HCT116 (cell line): Measurements from ENCODE around the gene TBC1D16. TPM values are rescaled to one million over a fixed set of nuclear protein-coding genes. Genes with fewer than 3 reads are reported as not detected.

Experiments used
- ATAC-seq: fragments of 200-7000 bp; cut with Tn5 transposase; 2 replicates; pipeline ENCODE4 v1.9.1; 2020; ENCODE audit warnings: mild to moderate bottlenecking, moderate library complexity
- BruUV-seq: library from RNA; stranded (reverse); fragments of 400-500 nt; replicated peaks from 2 replicates; lab custom pipeline; 2021; lab: Mats Ljungman, UMichigan
- CTCF ChIA-PET: fragments of 300-600 bp; sonication (Branson Sonifier 250); formaldehyde crosslinking; loops from one replicate; lab custom pipeline; 2021; ENCODE audit warnings: antibody characterized with exemption; lab: Charles Lee
- POLR2A ChIA-PET: fragments of 300-600, 350-600 bp; sonication (Branson Sonifier 250); formaldehyde crosslinking; loops from one replicate; lab custom pipeline; 2021; ENCODE audit warnings: antibody characterized with exemption; lab: Charles Lee
- RAD21 ChIA-PET, 2 experiments: fragments of 300-600 bp; sonication (Branson Sonifier 250); formaldehyde crosslinking; loops; one replicate each; lab custom pipeline; 2023; ENCODE audit warnings: low total read pairs in 2 of 2; ENCODE audit not compliant: uncharacterized antibody in 2 of 2, unreplicated experiment in 2 of 2, low non-redundant PET in 1 of 2; lab: Charles Lee
- DNase-seq: peaks from one replicate; pipeline ENCODE4 v3.0.0-alpha.2; 2010; ENCODE audit warnings: low read depth, low spot score
- H2AFZ ChIP-seq: fragments of 200-600 bp; shearing (Covaris generic), sonication (generic); 2 replicates; pipeline ENCODE4 v1.6.1; 2017; ENCODE audit warnings: low read depth, mixed run types, mixed read lengths, antibody characterized with exemption, low read length; ENCODE audit not compliant: poor library complexity, severe bottlenecking
- H3K27ac ChIP-seq: 2 replicates; pipeline ENCODE4 v1.5.1; 2012; ENCODE audit warnings: low read depth, low read length
- H3K27me3 ChIP-seq: fragments of 200-600 bp; sonication (generic); 2 replicates; pipeline ENCODE4 v1.6.1; 2016; ENCODE audit warnings: mixed run types, low read length, mixed read lengths; ENCODE audit not compliant: insufficient read depth
- H3K36me3 ChIP-seq, 2 experiments: fragments of 200-500 bp in 1 of 2; fragments of 200-600 bp in 1 of 2; sonication (Bioruptor generic) in 1 of 2; sonication (generic) in 1 of 2; 2 replicates each; pipeline versions ENCODE4 v1.5.1 to v1.6.1; 2014 to 2016; ENCODE audit warnings: low read length in 2 of 2, inconsistent platforms in 1 of 2, mixed read lengths in 1 of 2, mixed run types in 1 of 2; ENCODE audit not compliant: insufficient read depth in 2 of 2, control insufficient read depth in 1 of 2
- H3K4me1 ChIP-seq, 2 experiments: fragments of 200-600 bp in 1 of 2; sonication (generic) in 1 of 2; 2 replicates each; pipeline versions ENCODE4 v1.5.1 to v1.6.1; 2012 to 2017; ENCODE audit warnings: low read length in 2 of 2, inconsistent platforms in 1 of 2, mild to moderate bottlenecking in 1 of 2, mixed read lengths in 1 of 2, mixed run types in 1 of 2, moderate library complexity in 1 of 2; ENCODE audit not compliant: insufficient read depth in 2 of 2, control insufficient read depth in 1 of 2
- H3K4me2 ChIP-seq: fragments of 200-600 bp; sonication (generic); 2 replicates; pipeline ENCODE4 v1.6.1; 2017; ENCODE audit warnings: mixed run types, low read length, mixed read lengths
- H3K4me3 ChIP-seq, 2 experiments: fragments of 200-600 bp in 1 of 2; sonication (generic) in 1 of 2; replicated peaks in 1 of 2; 2 replicates each; pipeline ENCODE4 v1.5.1; 2011 to 2016; ENCODE audit warnings: low read length in 2 of 2, control low read depth in 1 of 2, low read depth in 1 of 2, mild to moderate bottlenecking in 1 of 2, mixed read lengths in 1 of 2, mixed run types in 1 of 2
- H3K79me2 ChIP-seq: fragments of 200-600 bp; sonication (generic); 2 replicates; pipeline ENCODE4 v1.6.1; 2017; ENCODE audit warnings: mild to moderate bottlenecking, mixed run types, low read length, moderate library complexity, mixed read lengths; ENCODE audit not compliant: insufficient read depth
- H3K9ac ChIP-seq: fragments of 200-600 bp; sonication (generic); 2 replicates; pipeline ENCODE4 v1.6.1; 2016; ENCODE audit warnings: low read length, mixed read lengths
- H3K9me2 ChIP-seq: fragments of 200-600 bp; sonication (generic), shearing (Covaris generic); 2 replicates; pipeline ENCODE4 v1.6.1; 2017; ENCODE audit warnings: mixed run types, mild to moderate bottlenecking, moderate library complexity; ENCODE audit not compliant: insufficient read depth
- H3K9me3 ChIP-seq, 2 experiments: fragments of 200-500 bp in 1 of 2; fragments of 200-600 bp in 1 of 2; sonication (Bioruptor generic) in 1 of 2; sonication (generic) in 1 of 2; 2 replicates each; pipeline ENCODE4 v1.6.1; 2014 to 2017; ENCODE audit warnings: low read length in 2 of 2, mixed read lengths in 2 of 2, inconsistent platforms in 1 of 2, low read depth in 1 of 2, mild to moderate bottlenecking in 1 of 2, mixed run types in 1 of 2, moderate library complexity in 1 of 2; ENCODE audit not compliant: control insufficient read depth in 1 of 2, insufficient read depth in 1 of 2
- H4K20me1 ChIP-seq: fragments of 200-600 bp; sonication (generic), shearing (Covaris generic); 2 replicates; pipeline ENCODE4 v1.6.1; 2017; ENCODE audit warnings: mixed run types, mild to moderate bottlenecking, moderate library complexity; ENCODE audit not compliant: insufficient read depth
- CBX3 ChIP-seq: IDR thresholded peaks from 2 replicates; pipeline ENCODE4 v1.6.1; 2012; ENCODE audit warnings: low read depth
- EZH2 ChIP-seq: fragments of 200-600 bp; sonication (generic); IDR thresholded peaks from 2 replicates; pipeline ENCODE4 v1.6.1; 2017; ENCODE audit warnings: antibody characterized with exemption, mixed run types
- RAD21 ChIP-seq: IDR thresholded peaks from 2 replicates; pipeline ENCODE4 v1.6.1; 2012; ENCODE audit warnings: low read depth, mild to moderate bottlenecking
- YY1 ChIP-seq: IDR thresholded peaks from 2 replicates; pipeline ENCODE4 v1.6.1; 2011; ENCODE audit warnings: low read length, low read depth, moderate library complexity, mild to moderate bottlenecking; ENCODE audit not compliant: insufficient replicate concordance; ENCODE audit errors: extremely low read depth
- ZNF274 ChIP-seq: fragments of 200-500 bp; sonication (Bioruptor generic); IDR thresholded peaks from 2 replicates; pipeline ENCODE4 v1.6.1; 2014; ENCODE audit warnings: mild to moderate bottlenecking, low read depth, low read length, inconsistent platforms
- intact Hi-C: fragments of 100-400 bp; cut with micrococcal nuclease; formaldehyde crosslinking; loops from 2 replicates; pipeline ENCODE4 v1.10.0; 2022
- total RNA-seq: library from RNA; stranded (reverse); gene quantifications from one replicate; pipeline ENCODE4 v1.2.1, GENCODE V29; 2021; ENCODE audit not compliant: unreplicated experiment

Gene TBC1D16
- total RNA-seq, 1 experiment from 2014 or later, result 31.1 TPM

GRCh38 chr17:79911430-79912399 lies 124.0 kb downstream of the TBC1D16 start:
- H4K20me1 ChIP-seq, result no peaks in the 10 kb centered on the region
- intact Hi-C loops, result no loop called here
- H3K27ac ChIP-seq, result no peak overlapping the region
- H3K79me2 ChIP-seq, result no peaks in the 10 kb centered on the region
- ChIA-PET RAD21 (no interaction called here), CTCF (no interaction called here), POLR2A (interaction anchor here (1.2 kb wide), 1 partner anchor 72 kb away, joined by 3 read pairs; the partner anchor contains the start of gene CBX4)
- H3K9me3 ChIP-seq, result no peaks in the 10 kb centered on the region
- H3K4me3 ChIP-seq, result no peak overlapping the region
- BruUV-seq, result no TSS peak
- H2AFZ ChIP-seq, result no peak overlapping the region
- H3K36me3 ChIP-seq, result no peaks in the 10 kb centered on the region
- H3K9ac ChIP-seq, result no peak overlapping the region
- ATAC-seq (no peak), DNase-seq (no peak)
- peaks cover 19 to 34% of the 10 kb centered on the region in 2 experiments for H3K4me1 ChIP-seq
- no peak overlapping the region for H3K4me2 ChIP-seq
- TF ChIP-seq ZNF274, result no peak
- H3K27me3 ChIP-seq, result no peaks in the 10 kb centered on the region
- no peaks in the 10 kb centered on the region for H3K9me2 ChIP-seq

GRCh38 chr17:79910985-79911361 lies 124.7 kb downstream of the TBC1D16 start:
- ChIA-PET RAD21 (no interaction called here), POLR2A (interaction anchor here (1.2 kb wide), 1 partner anchor 71 kb away, joined by 3 read pairs; the partner anchor contains the start of gene CBX4), CTCF (no interaction called here)
- ATAC-seq (no peak), DNase-seq (no peak)
- no peaks in the 10 kb centered on the region for H3K36me3 ChIP-seq
- peaks cover 14 to 31% of the 10 kb centered on the region in 2 experiments for H3K4me1 ChIP-seq
- BruUV-seq, result no TSS peak
- no peak overlapping the region for H3K9ac ChIP-seq
- H4K20me1 ChIP-seq, result no peaks in the 10 kb centered on the region
- H3K27me3 ChIP-seq, result no peaks in the 10 kb centered on the region
- no peaks in the 10 kb centered on the region for H3K9me3 ChIP-seq
- no peak overlapping the region for H3K4me2 ChIP-seq
- no peaks in the 10 kb centered on the region for H3K9me2 ChIP-seq
- H3K27ac ChIP-seq, result no peak overlapping the region
- intact Hi-C loops, result no loop called here
- H3K79me2 ChIP-seq, result no peaks in the 10 kb centered on the region
- TF ChIP-seq YY1 (no peak), EZH2 (no peak), CBX3 (no peak), RAD21 (no peak)
- H2AFZ ChIP-seq, result no peak overlapping the region
- no peak overlapping the region for H3K4me3 ChIP-seq
